Measurements from ENCODE around the gene DAPK2.

DNA sequence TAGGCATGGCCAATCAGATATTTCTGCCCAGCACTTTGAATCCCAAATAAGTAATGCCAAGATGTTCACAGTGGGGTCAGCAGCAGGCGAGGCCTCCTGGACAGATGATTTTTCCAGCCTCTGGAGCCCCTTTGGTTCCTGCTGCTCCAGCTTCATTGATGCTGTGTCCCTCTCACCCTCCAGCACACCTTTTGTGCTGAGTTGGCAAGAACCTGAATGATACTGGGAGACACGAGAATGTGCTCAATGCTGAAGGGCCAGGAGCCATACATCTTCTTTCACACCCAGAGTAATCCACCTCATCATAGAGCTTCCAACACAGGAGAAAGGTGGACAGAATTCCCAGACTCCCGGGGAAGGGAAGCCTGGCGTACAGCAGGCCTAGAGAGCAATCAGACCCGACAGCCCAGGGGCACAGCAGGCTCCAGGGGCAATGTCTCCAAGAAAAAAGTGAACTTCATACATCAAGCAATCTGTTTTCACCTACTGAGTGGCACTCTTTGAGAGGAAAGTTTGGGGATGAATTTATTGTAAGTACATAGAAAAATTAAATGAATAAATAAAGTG, 6.7 kb upstream of the DAPK2 start:
- TF ChIP-seq, protein P1, sequence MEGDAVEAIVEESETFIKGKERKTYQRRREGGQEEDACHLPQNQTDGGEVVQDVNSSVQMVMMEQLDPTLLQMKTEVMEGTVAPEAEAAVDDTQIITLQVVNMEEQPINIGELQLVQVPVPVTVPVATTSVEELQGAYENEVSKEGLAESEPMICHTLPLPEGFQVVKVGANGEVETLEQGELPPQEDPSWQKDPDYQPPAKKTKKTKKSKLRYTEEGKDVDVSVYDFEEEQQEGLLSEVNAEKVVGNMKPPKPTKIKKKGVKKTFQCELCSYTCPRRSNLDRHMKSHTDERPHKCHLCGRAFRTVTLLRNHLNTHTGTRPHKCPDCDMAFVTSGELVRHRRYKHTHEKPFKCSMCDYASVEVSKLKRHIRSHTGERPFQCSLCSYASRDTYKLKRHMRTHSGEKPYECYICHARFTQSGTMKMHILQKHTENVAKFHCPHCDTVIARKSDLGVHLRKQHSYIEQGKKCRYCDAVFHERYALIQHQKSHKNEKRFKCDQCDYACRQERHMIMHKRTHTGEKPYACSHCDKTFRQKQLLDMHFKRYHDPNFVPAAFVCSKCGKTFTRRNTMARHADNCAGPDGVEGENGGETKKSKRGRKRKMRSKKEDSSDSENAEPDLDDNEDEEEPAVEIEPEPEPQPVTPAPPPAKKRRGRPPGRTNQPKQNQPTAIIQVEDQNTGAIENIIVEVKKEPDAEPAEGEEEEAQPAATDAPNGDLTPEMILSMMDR (IDR thresholded peaks at IDR 0.05; ENCODE audit: borderline replicate concordance, extremely low read depth, low read length, poor library complexity, severe bottlenecking), result no peak
- no peak for TF ChIP-seq EZH2 (IDR thresholded peaks at IDR 0.05; ENCODE audit: borderline replicate concordance, low read depth, low read length, severe bottlenecking)
